GM18498 (cell line): ENCODE results near the gene ABCA3.
A peak's percentile ranks its signal among the peaks of the same experiment; 100 is the strongest.
"Not testable (repeated sequence)": the region's sequence is repeated elsewhere in the genome, so short reads cannot be mapped to it uniquely, and the experiment has no call there.

ENCODE experiments used
- ATAC-seq: cut with Tn5 transposase; IDR thresholded peaks from one replicate; pipeline ENCODE4 v1.9.1; 2021; ENCODE audit warnings: mild to moderate bottlenecking, moderate library complexity; ENCODE audit not compliant: unreplicated experiment

Gene ABCA3

DNA sequence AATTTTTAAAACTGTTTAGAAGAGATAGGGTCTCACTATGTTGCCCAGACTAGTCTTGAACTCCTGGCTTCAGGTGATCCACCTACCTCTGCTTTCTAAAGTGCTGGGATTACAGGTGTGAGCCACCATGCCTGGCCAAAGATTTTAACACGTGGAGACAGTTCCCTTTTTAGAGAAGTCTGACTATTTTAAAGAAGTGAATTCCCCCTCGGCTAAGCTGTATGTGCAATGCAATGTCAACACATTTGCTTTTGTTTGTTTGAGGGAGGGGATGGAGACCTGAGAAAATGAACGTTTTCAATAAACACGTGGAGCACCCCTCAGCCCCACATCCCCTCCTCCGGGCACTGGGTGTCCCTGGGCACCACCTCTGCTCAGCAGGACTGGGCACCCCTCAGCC, 58.3 kb downstream of the ABCA3 start:
- ATAC-seq = no peak

DNA sequence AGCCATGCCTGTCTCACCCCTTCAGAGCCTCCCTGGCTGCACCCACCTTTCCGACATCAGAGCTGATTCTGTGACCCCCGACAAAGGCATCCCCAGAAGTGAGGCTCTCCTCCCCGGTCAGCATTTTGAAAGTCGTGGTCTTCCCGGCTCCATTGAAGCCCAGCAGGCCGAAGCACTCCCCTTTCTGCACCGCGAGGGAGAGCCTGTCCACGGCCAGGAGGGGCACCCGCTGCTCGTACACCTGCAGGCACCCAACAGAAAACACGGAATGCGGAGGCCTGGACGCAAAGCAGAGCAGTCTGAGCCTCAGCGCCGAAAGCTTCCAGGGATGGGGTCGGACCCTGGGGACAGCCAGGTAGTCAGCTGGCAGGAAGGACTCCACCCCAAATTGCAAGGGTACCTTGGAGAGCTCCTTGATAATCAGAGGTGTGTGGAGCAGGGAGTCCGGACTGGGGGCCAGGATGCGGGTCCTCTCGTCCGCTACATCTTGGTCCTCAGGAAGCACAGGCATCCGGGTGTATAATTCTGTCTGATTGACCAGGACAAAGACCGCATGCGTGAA, 59.5 kb downstream of the ABCA3 start:
- ATAC-seq = no peak

DNA sequence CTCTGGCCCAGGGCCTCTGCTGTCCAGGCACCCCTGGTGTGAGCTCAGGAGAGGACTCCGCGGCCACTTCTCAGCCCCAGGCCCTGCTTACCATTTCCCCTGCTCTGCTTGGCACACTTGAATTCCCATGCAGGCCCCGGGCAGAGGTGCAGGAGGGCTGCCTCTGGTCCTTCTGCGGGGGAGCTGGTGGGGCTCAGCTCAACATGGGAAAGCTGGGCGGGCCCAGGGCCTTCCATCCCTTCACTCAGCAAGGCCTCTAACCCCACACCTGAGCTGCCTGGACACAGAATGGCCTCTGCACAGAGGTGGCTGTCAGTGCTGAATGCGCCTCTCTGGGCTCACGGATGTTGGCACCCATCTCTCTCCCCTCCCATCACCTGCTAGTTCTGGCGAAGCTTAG, 60.1 kb downstream of the ABCA3 start:
- ATAC-seq = no peak

DNA sequence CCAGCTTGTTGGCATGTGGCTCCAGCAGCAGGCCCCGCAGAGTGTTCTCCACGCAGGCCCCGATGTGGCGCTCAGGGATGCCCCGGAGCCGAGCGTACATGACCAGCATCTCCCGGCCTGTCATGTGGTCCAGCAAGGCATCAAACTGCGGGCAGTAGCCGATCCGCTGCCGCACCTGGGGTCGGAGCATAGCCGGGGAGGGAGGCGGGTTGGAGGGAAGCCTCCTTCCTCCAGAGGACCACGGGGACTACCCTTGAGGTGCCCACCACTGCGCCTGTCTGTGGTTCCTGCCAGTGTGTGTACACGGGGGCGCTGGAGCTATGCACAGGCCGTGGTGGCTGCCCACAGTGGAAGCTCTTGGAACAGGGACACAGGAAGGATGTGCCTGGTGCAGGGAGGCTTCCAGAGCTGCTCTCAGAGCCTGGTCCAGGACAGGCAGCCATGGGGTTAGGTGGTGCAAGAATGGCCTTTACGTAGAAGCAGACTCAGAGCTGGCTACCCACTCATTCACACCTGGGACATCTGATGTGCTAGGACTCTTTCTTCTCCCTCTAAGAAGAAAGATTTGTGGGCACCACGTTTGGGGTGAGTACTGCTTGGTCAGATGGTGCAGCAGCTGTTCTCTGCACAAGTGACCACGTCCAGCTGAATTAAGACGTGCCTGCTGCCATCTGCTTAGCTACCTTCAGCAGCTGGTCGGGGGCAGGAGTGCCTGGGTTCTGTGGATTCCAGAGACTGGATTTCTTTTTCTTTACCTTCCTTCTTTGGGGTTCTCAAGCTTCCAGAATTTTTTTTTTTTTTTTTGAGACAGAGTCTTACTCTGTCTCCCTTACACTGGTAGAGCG, 61.4 kb downstream of the ABCA3 start:
- ATAC-seq = no peak

DNA sequence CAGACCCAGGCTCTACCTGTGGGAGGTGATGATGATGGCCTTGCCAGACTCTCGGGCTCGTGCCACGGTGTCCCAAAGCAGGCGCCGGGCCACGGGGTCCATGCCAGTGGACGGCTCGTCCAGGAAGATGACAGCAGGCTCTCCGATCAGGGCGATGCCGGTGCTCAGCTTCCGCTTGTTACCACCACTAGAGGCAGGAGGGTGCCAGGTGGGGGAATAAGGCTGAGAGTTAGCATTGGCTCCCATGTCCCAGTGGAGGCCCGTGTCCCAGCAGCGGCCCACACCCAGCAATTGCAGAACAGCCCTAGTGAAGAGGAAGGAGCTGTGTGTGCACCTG, 62.3 kb downstream of the ABCA3 start:
- ATAC-seq = no peak

DNA sequence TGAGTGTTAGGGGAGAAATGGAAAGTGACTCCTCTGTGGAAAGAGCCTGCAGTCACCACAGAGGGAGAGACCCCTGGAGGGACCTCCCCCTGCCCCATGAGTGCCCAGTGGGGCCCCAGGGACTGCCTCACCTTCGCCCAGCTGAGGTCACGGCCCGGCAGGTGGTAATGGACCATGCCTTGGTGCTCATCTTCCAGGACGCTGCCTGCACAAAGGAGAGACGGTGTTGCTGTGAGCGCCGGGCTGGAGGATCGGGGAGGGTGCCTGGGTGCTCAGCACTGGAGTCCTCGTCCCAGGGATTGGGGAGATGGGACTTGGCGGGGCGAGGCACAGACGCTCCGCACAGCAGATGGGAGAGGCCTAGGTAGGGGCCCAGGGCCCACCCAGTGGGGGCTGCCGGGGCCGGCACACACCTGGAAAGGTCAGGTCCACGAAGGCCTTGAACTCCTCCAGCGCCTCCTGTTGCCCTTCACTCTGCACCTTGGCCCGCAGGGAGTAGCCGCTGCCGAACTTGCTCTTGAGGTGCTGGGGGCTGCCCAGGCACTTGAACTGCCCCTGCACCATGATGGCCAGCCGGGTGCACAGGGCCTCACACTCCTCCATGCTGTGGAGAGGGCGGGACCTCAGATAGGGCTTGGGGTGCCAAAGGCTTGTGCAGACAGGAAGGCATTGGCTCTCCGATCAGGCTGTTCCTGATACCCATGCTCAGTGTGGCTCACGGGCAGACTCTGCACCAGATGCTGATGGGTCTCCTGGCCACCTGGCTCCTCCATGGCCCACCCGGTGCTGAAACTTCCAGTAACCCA, 62.9 kb downstream of the ABCA3 start:
- no peak for ATAC-seq

DNA sequence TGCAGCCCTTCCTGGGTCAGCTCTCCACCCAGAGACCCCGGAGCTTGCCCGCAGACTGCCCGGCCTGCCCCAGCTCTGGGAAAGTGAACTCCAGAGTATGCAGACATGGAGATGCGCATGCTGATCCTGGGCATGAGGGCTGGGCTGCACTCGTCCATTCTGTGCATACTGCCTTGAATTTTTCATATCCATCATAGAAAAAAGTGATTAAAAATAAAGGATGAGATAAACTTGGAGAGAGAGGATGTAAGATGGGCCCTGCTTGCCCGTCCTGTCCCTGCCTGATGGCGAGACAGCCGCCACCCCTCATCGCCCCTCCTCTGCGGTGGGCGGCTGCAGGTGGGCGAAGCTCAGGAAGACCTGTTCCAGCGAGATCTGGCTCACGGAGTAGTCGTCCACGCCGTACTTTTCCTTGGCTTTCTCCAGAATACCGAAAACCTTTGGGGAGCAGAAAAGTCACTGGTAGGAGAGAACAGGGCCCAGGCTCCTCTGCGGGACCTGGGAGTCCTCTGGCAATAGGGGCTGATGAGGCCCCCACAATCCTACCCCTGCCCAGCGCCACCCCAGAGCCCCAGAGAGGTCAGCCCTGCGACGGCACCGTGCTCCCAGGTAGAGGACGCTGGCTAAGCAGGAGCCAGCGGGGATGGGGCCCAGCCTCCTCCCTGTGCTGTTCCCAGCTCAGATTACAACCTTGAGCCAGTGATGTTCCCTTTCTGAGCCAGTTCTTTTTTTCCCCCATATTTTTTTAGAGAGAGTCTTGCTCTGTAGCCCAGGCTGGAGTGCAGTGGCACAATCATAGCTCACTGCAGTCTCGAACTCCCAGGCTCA, 63.9 kb downstream of the ABCA3 start:
- no peak for ATAC-seq

DNA sequence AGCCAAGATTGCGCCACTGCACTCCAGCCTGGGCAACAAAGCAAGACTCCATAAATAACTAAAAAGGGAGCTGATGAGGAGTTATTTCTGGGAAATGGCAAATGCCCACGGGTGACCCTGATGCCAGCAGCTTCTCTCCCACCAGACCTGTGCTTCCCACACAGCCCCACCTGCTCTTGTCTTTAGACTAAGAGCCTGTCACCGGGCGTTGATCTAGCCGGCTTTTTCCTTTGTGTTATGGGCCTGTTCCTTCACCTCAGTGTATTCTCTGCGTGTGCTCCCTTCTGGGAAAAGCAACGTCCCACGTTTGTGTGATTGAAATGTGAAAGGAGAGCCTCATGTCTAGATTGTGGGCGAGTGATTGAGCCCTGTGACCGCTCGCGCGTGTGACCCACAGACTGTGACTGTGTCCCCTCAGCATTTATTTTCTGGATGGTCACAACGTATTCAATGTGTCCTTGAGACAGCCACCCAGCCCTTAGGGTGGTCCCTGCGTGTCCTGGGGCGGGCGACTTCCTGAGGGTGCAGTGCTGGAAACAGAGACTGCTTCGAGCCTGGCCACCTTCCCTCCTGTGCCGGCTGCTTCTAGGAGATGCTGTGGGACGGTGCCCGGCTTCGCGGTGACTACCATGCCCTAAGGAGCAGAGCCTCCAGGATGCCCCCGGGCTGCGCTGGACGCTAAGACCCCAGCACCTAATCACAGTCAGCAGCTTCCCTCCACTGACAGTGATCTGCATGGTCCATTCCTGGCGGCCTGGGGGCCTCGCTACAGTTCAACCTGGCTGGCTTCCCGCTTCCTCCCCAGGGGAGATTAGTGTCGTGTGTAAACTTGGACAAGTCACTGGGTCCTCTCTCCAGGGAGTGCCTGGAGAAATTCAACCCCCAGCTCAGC, 64.8 kb downstream of the ABCA3 start:
- no peak for ATAC-seq

DNA sequence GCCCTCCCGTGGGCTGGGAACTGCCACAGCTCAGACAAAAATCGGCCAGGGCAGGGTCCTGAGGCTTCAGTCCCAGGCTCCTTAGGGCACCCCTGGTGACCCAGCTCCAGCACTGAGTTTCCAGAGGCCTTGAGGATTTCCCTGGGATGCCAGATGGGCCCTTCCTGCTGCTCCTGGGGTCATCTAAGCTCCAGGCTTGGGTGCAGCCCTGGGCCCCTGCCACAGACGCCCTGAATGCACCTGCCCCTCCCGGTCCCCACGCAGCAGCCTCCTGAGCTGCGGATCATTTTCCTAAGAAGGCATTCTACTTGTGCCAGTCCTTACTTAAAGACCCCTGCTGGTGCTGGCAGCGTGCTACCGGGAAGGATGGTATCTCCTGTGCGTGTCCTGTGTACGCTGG, 66.6 kb downstream of the ABCA3 start:
- ATAC-seq = no peak

DNA sequence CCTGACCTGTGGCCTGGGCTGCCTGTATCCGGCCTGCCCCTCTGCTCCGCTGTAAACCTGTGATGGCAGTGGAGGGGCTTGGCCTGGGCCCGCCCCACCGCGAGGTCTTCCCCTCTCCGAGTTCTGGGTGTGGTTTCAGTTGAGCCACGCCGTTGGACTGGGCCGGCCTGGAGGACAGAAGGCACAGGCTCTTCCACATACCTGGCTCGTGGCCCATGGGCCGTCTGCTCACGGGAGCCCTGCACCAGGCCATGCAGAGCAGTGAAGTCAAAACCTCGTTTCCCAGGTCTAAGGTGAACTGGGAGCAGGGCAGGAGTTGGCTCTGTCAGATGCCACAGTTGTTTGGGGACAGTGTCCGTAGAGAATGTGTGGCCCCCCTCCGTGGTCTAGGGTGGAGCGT, 67.0 kb downstream of the ABCA3 start:
- ATAC-seq = no peak

DNA sequence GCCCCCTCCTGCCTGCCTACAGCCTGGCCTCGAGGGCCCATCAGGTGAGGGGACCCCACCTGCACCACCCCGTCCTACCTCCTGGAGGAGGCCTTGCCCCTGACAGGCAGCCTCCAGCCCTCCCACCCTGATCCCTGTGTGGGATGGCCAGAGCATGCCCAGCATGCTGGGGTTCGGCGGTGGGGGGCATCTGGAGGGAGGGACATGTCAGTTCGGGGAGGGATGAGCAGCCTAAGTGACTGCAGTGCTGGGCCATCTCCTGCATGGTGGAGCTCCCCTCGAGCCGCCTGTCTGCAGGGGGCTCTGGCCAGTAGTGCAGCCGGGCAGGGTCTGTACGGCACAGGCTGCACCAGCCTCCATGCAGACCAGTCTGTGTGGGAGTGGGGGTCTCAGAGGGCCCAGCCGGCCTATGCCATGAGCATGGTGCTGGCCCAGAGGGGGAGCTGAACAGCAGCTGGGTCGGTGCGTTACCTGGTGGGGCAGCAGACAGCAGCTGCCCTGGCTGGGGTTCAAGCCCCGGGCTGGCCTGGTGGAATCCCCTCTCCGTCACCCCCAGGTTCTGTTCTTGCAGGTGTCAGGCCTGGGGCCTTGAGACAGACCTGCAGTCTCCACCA, 68.6 kb downstream of the ABCA3 start:
- ATAC-seq = no peak

DNA sequence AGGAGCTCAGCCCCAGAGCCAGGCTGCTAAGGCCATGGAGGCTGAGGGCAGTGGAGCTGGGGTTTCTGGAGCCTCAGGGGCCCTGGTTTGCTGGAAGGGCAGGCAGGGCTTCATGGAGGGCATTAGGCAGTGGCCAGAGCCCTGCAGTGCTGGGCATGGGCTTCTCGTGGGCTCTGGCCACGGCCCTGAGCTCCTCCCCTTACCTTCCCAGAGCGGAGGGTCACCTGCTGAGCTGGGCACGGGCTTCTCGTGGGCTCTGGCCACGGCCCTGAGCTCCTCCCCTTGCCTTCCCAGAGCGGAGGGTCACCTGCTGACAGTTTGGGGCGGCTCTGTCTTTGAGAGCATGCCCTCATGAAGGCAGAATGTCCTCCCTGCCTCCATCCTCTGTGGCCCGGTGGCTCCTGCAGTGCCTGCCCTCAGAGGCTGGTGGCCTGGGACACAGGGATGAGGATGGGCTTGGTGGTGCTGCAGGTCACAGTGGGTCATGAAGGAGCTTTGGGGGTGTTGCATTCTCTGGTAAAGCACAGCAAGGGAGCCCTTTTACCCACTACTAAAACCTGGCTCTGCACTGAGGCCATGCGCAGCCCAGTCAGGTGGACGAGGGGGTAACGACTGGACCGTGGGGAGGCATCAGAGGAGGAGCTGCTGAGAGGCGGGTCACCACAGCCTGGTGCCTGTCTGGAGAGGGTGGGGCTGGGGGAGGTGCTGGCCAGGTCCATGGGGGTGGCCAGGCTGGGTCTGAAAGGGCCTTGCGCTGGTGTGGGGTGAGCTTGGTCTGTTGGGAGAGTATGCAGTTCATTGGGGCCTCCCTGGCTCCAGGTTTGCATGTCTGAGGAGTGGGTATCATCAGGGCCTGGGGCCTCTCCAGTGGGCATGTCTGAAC, 69.7 kb downstream of the ABCA3 start:
- ATAC-seq = no peak

DNA sequence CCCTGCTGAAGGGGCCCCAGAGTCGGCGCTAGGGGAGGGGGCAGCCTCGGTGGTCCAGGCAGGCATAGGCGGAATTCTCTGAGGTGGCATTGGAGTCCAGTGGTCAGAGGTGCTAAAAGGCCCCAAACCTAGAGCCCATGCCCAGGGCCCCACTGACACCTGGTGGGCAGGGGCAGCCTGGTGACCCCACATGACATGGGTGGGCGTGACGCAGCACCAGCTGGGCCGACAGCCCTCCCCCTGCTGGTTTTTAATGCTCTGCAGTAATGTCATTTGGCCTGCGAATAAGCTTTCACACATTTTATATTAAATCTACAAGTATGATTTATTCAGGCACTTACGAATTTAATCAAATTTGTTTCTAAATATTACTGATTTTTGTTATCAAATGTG, 70.5 kb downstream of the ABCA3 start:
- no peak for ATAC-seq

DNA sequence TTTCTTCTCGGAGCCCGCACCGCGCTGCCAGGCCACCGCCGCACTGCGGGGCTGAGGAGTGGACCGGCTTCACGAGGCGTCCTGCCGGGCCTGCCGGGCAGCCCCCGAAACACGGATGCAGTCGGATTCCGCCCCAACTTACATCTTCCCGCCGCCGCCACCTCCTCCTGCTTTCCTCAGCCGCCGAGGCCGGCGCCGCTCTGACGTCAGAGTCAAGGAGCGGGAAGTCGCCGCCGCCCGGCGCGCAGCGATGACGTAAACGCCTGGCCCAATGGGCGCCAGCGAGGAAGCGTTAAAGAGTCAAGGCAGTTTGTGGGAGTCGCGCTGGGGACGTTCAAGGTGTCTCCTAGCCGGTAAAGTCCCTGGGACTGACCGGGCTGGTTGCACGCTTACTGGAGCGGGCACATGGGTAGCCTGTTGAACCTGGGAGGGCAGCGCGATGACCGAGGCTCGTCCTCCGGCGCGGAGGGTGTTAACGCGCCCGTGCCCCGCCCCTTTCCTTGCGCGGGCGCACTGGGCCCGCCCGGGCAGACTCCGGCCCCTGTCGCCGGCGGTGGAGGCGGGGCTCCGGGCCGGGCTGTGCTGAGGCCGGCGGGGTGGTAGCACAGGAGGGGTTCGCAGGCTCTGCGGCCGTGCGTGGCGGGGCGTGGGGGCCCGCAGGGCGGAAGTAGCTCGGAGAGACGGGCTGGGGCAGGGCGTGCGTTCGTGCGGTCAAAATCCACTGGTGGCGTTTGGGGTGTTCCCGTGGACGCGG, 72.4 kb downstream of the ABCA3 start, which contains the start of gene RNPS1:
RNPS1 (minus strand) TSS at position 214 of the 754 bp plus-strand sequence. CDS start 3,483 bp downstream, outside the sequence.
- peak; percentile 83 for ATAC-seq

DNA sequence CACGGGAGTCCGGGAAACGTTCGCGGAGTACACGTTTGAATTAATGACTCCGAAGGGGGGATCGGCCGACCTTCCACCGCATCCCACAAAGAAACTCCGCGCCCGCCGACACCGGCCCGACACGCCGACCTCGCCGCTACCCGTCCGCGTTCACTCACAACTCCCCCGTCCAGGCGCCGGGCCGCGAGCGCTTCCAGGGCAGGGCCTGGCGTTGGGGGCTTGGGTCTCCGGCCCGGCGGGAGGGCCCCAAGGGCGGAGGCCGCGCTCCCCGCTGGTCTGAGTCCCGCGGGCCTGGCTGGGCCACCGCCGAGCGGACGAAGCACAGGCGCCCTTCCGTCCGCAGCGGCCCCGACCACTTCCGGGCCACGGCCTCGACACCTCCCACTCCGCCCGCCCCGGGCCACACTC, 73.0 kb downstream of the ABCA3 start:
- peak; percentile 62 for ATAC-seq

DNA sequence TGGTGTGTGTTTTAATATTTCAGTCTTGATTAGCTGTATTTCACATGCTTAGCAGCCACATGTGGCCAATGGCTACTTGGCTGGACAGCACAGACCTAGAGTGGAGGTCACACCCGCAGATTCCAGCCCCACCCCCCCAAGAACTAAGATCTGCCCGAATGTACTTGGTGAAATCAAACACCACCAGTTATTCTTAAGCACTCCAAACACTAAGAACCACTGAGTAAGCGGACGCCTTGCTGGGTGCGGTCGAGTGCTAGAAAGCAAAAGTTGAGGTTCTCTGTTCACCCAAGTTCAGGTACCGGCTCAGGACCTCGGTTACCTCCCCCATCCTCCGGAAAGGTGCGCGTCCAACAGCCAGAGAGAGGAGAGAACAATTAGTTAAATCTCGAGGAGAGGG, 73.6 kb downstream of the ABCA3 start:
- not testable (repeated sequence) for ATAC-seq

DNA sequence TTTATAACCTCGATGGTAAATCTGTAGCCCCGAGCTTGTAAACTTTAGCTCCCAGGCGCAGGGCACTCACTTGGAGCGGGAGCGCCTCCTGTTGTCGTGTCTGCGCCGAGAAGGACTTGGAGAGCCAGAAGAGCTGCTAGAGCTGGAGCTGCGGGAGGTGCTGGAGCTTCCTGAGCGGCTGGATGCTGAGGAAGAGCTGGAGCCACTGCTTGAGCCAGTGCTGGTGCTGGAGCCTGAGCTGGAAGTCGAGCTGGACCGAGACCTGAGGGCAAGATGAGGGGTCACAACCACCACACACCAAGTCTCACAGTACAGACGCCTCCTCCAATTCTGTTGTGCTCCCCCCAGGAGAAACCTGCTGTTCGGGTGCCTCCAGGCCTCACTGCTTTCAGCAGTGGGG, 77.5 kb downstream of the ABCA3 start:
- not testable (repeated sequence) for ATAC-seq

DNA sequence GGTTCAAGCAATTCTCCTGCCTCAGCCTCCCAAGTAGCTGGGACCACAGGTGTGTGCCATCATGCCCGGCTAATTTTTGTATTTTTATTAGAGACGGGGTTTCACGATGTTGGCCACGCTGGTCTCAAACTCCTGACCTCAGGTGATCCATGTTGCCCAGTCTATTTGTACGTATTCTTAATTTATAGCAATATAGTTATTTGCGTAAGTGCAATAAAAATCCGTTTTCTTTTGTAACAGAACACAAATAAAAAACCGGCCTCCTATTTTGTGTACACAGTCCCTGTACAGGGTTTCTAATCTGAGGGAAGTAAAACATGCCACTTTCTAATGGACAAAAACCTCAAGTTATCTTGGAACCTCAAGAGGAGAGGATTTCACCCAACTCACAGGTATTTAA, 80.3 kb downstream of the ABCA3 start:
- no peak for ATAC-seq
